ENCODE data around the gene HORMAD1. TPM values are rescaled to one million over a fixed set of nuclear protein-coding genes. Genes with fewer than 3 reads are reported as not detected.

HORMAD1 gene
- total RNA-seq, 1 donor from 2014 or later: not detected

Small RNAs within 50 kb of the gene (small RNA-seq; reads per million reads assigned to genes)
- gene RNU6-1042P: not detected

Other genes starting within 250 kb of the HORMAD1 start
- 21.4 TPM for gene TARS2, start 233.5 kb downstream of the HORMAD1 start, total RNA-seq
- 0.52 TPM for gene ECM1, start 212.8 kb downstream of the HORMAD1 start, total RNA-seq
- not detected for gene FALEC, start 205.1 kb downstream of the HORMAD1 start, total RNA-seq
- gene ADAMTSL4, start 171.5 kb downstream of the HORMAD1 start, total RNA-seq: 12.0 TPM
- gene MCL1, start 141.3 kb downstream of the HORMAD1 start, total RNA-seq: 157 TPM
- 63.7 TPM for gene ENSA, start 91.3 kb downstream of the HORMAD1 start, total RNA-seq
- 22.4 TPM for gene GOLPH3L, start 23.7 kb downstream of the HORMAD1 start, total RNA-seq
- gene CTSS, start 44.9 kb upstream of the HORMAD1 start, total RNA-seq: 29.2 TPM
- gene CTSK, start 87.4 kb upstream of the HORMAD1 start, total RNA-seq: 55.3 TPM
- 31.8 TPM for gene ARNT, start 155.7 kb upstream of the HORMAD1 start, total RNA-seq
- not detected for gene CTXND2, start 166.2 kb upstream of the HORMAD1 start, total RNA-seq
- gene SETDB1, start 205.5 kb upstream of the HORMAD1 start, total RNA-seq: 47.5 TPM